ENCODE data around the gene BABAM2. TPM values are rescaled to one million over a fixed set of nuclear protein-coding genes. Genes with fewer than 3 reads are reported as not detected.

BABAM2 gene
- total and polyA plus RNA-seq, 11 donors, result 22.2 to 75.1 (median 62.5) TPM

DNA sequence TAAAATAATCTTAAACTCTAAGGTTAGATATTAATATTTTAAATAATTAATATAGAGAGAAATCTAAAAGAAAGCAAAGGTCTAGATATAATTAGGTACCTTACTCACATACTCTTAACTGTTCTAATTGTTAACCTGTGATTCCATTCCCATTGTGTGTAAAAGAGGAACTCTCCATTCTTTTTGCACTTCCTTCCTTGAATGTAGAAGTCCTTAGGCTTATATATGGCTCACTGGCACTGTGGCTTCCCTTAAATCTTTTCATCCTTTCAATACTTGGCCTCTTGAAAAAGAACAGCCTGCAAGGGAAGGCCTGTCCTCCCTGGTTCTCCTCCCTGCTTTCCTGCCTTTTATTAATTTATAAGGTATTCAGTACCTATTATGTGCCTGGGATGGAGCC is 319.3 kb downstream of the BABAM2 start:
- Histone ChIP-seq H3K36me3 (no peaks in the 10 kb centered on the region), H3K4me3 (no peak overlapping the region), H3K27me3 (no peaks in the 10 kb centered on the region), H3K9me3 (no peaks in the 10 kb centered on the region), H3K27ac (no peak overlapping the region), H3K4me1 (peaks cover 0 to 3% (median 0%) of the 10 kb centered on the region in 12 donors)
- DNase-seq (no peak), ATAC-seq (peak in 1 of 4 donors; percentile 16)
- TF ChIP-seq, protein P1, sequence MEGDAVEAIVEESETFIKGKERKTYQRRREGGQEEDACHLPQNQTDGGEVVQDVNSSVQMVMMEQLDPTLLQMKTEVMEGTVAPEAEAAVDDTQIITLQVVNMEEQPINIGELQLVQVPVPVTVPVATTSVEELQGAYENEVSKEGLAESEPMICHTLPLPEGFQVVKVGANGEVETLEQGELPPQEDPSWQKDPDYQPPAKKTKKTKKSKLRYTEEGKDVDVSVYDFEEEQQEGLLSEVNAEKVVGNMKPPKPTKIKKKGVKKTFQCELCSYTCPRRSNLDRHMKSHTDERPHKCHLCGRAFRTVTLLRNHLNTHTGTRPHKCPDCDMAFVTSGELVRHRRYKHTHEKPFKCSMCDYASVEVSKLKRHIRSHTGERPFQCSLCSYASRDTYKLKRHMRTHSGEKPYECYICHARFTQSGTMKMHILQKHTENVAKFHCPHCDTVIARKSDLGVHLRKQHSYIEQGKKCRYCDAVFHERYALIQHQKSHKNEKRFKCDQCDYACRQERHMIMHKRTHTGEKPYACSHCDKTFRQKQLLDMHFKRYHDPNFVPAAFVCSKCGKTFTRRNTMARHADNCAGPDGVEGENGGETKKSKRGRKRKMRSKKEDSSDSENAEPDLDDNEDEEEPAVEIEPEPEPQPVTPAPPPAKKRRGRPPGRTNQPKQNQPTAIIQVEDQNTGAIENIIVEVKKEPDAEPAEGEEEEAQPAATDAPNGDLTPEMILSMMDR (IDR thresholded peaks at IDR 0.05), result no peak
- no peak for TF ChIP-seq POLR2A (IDR thresholded peaks at IDR 0.05)
- intact Hi-C loops (cut with DNase I), result no loop called here

DNA sequence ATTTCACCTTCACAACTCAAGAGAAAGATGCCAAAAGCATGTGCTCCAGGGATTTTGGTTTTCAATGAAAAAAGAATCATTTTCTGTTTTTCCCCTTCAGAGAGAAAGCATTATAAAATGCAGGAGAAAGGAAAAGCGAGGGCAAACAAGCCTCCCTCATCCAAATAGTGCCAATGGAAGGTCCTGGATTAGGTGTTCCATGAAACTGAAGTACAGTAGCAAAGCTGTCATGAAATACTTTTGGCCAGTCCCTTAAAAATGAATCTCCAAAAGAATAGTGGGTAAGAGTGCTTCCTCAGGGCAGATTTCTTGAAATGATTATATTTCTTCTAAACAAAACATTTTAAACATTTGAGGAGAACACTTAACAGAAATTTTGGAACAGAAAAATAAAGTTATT is 320.0 kb downstream of the BABAM2 start:
- Histone ChIP-seq H3K27me3 (no peaks in the 10 kb centered on the region), H3K36me3 (no peaks in the 10 kb centered on the region), H3K27ac (no peak overlapping the region), H3K4me3 (no peak overlapping the region), H3K9me3 (no peaks in the 10 kb centered on the region), H3K4me1 (peaks cover 0 to 3% (median 0%) of the 10 kb centered on the region in 12 donors)
- WGBS, 4 donors, result 98 to 100% (median 100%) methylated on average over 1 of the region's 1 CpG
- TF ChIP-seq, protein P1 (IDR thresholded peaks at IDR 0.05), result no peak
- no peak for TF ChIP-seq POLR2A (IDR thresholded peaks at IDR 0.05)
- intact Hi-C loops (cut with DNase I), result no loop called here
- no peak for ATAC-seq
- DNase-seq, result no peak

- DNase-seq (no peak), ATAC-seq (no peak)
- intact Hi-C loops (cut with DNase I), result loop anchor here in 1 of 10 donors (5.0 kb wide), 2 partner anchors 46 to 54 kb away; no protein-coding TSS in a partner anchor
- Histone ChIP-seq H3K4me1 (peaks cover 0 to 7% (median 0%) of the 10 kb centered on the region in 12 donors), H3K27me3 (no peaks in the 10 kb centered on the region), H3K27ac (no peak overlapping the region), H3K9me3 (no peaks in the 10 kb centered on the region), H3K36me3 (no peaks in the 10 kb centered on the region), H3K4me3 (no peak overlapping the region)
- WGBS, 4 donors, result 71 to 80% (median 78%) methylated on average over 2 of the region's 2 CpGs
- no peak for TF ChIP-seq POLR2A (IDR thresholded peaks at IDR 0.05)
- TF ChIP-seq, protein P1 (IDR thresholded peaks at IDR 0.05), result no peak
Measured at GRCh38 chr2:28216331-28216730, 325.8 kb downstream of the BABAM2 start.

DNA sequence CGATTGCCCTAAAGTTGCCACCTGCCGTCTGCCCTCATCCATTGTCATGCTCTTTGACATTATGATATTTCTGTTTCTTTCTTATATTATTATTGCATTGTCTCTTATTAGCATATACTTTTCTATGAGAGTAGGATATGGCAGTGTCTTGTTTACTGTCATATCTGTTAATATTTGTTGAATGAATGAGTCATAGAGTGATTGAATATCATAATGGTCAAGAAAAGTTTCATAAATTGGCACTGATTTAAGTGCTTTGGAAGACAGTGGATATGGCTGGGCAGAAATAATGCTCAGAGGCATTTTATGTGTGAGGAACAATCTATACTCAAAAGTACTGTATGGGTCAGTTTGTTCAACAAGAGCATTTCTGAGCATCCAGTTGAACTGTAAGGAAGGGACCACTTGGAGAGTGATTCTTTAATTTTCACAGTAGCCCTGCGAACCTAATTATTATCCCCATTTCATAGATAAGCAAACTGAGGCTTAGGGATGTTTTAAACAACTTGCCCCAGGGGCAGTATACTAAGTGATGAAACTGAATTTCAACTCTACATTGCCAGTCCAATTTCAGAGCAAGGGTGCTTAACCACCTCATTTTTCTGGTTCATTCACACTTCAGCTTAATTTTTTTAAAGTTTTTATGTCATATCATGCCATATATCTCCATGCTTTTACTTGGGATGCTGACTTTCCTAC is 326.7 kb downstream of the BABAM2 start:
- Histone ChIP-seq H3K4me1 (peaks cover 0 to 7% (median 0%) of the 10 kb centered on the region in 12 donors), H3K4me3 (no peak overlapping the region), H3K36me3 (no peaks in the 10 kb centered on the region), H3K27ac (no peak overlapping the region), H3K9me3 (no peaks in the 10 kb centered on the region), H3K27me3 (no peaks in the 10 kb centered on the region)
- WGBS, 4 donors, result 63 to 73% (median 71%) methylated on average over 3 of the region's 3 CpGs
- TF ChIP-seq POLR2A (IDR thresholded peaks at IDR 0.05), result no peak
- TF ChIP-seq, protein P1 (IDR thresholded peaks at IDR 0.05), result no peak
- intact Hi-C loops (cut with DNase I), result loop anchor here in 1 of 10 donors (5.0 kb wide), 2 partner anchors 45 to 55 kb away; no protein-coding TSS in a partner anchor
- ATAC-seq (no peak), DNase-seq (no peak)

Data from heart left ventricle (tissue), 16 donors.